Subcutaneous abdominal adipose tissue (tissue), 5 donors: ENCODE results near the gene CAMK2A.
A peak's percentile ranks its signal among the peaks of the same experiment; 100 is the strongest.

Experiments
- H3K27ac ChIP-seq: one replicate; pipeline ENCODE4 v1.7.0; 2013; ENCODE audit warnings: low read depth, mild to moderate bottlenecking, inconsistent platforms, low read length, moderate library complexity
- H3K27me3 ChIP-seq, 5 donors: one replicate each; pipeline ENCODE4 v1.7.0; 2013; ENCODE audit warnings: low read length in 5 of 5, inconsistent platforms in 1 of 5; ENCODE audit not compliant: control insufficient read depth in 5 of 5, insufficient read depth in 4 of 5
- H3K36me3 ChIP-seq, 5 donors: one replicate each; pipeline ENCODE4 v1.7.0; 2013; ENCODE audit warnings: low read length in 5 of 5; ENCODE audit not compliant: control insufficient read depth in 5 of 5, insufficient read depth in 5 of 5
- H3K4me1 ChIP-seq, 5 donors: one replicate each; pipeline ENCODE4 v1.7.0; 2013; ENCODE audit warnings: low read length in 5 of 5, mild to moderate bottlenecking in 3 of 5, moderate library complexity in 1 of 5; ENCODE audit not compliant: control insufficient read depth in 5 of 5, insufficient read depth in 5 of 5
- H3K4me3 ChIP-seq, 5 donors: one replicate each; pipeline ENCODE4 v1.7.0; 2013; ENCODE audit warnings: low read length in 5 of 5, low read depth in 1 of 5
- H3K9ac ChIP-seq, 5 donors: one replicate each; pipeline ENCODE4 v1.7.0; 2013; ENCODE audit warnings: low read length in 5 of 5, mild to moderate bottlenecking in 4 of 5, moderate library complexity in 3 of 5
- H3K9me3 ChIP-seq, 5 donors: one replicate each; pipeline ENCODE4 v1.7.0; 2013; ENCODE audit warnings: low read length in 5 of 5; ENCODE audit not compliant: control insufficient read depth in 5 of 5
- donor health status: healthy.
- donor health status: healthy.
- donor health status: healthy.
- donor health status: healthy.
- donor health status: healthy.

The CAMK2A gene

GRCh38 chr5:150301901-150302300 lies 12.3 kb upstream of the CAMK2A start:
- H3K9ac ChIP-seq: no peak overlapping the region
- H3K27ac ChIP-seq: no peak overlapping the region
- H3K4me3 ChIP-seq: peak overlapping the region in 2 of 5 donors; percentile 24 to 45
- no peaks in the 10 kb centered on the region for H3K36me3 ChIP-seq
- peaks cover 4 to 40% (median 28%) of the 10 kb centered on the region in 5 donors for H3K27me3 ChIP-seq
- H3K9me3 ChIP-seq: no peaks in the 10 kb centered on the region
- H3K4me1 ChIP-seq: peaks cover 3 to 14% (median 12%) of the 10 kb centered on the region in 5 donors

GRCh38 chr5:150301170-150301505 lies 11.6 kb upstream of the CAMK2A start:
- no peaks in the 10 kb centered on the region for H3K36me3 ChIP-seq
- peaks cover 4 to 40% (median 28%) of the 10 kb centered on the region in 5 donors for H3K27me3 ChIP-seq
- peaks cover 3 to 14% (median 12%) of the 10 kb centered on the region in 5 donors for H3K4me1 ChIP-seq
- H3K4me3 ChIP-seq: no peak overlapping the region
- no peak overlapping the region for H3K27ac ChIP-seq
- H3K9ac ChIP-seq: no peak overlapping the region
- H3K9me3 ChIP-seq: no peaks in the 10 kb centered on the region

- Histone ChIP-seq H3K9me3 (no peaks in the 10 kb centered on the region), H3K4me1 (peaks cover 3 to 14% (median 12%) of the 10 kb centered on the region in 5 donors), H3K4me3 (no peak overlapping the region), H3K36me3 (no peaks in the 10 kb centered on the region), H3K27ac (no peak overlapping the region), H3K9ac (no peak overlapping the region), H3K27me3 (peaks cover 4 to 40% (median 28%) of the 10 kb centered on the region in 5 donors)
Observed at GRCh38 chr5:150300496-150301169, 11.1 kb upstream of the CAMK2A start.

GRCh38 chr5:150299571-150300327 lies 10.2 kb upstream of the CAMK2A start:
- H3K27ac ChIP-seq: peak overlapping the region; percentile 55
- no peaks in the 10 kb centered on the region for H3K9me3 ChIP-seq
- peaks cover 4 to 40% (median 28%) of the 10 kb centered on the region in 5 donors for H3K27me3 ChIP-seq
- H3K4me1 ChIP-seq: peaks cover 3 to 18% (median 12%) of the 10 kb centered on the region in 5 donors
- no peaks in the 10 kb centered on the region for H3K36me3 ChIP-seq
- H3K4me3 ChIP-seq: no peak overlapping the region
- no peak overlapping the region for H3K9ac ChIP-seq

GRCh38 chr5:150298701-150299451 lies 9.3 kb upstream of the CAMK2A start:
- peaks cover 3 to 18% (median 12%) of the 10 kb centered on the region in 5 donors for H3K4me1 ChIP-seq
- H3K4me3 ChIP-seq: no peak overlapping the region
- H3K27ac ChIP-seq: peak overlapping the region; percentile 55
- no peaks in the 10 kb centered on the region for H3K36me3 ChIP-seq
- H3K9ac ChIP-seq: no peak overlapping the region
- peaks cover 4 to 38% (median 26%) of the 10 kb centered on the region in 5 donors for H3K27me3 ChIP-seq
- H3K9me3 ChIP-seq: no peaks in the 10 kb centered on the region

GRCh38 chr5:150297934-150298595 lies 8.5 kb upstream of the CAMK2A start:
- Histone ChIP-seq H3K27me3 (peaks cover 3 to 33% (median 22%) of the 10 kb centered on the region in 5 donors), H3K4me1 (peaks cover 3 to 16% (median 12%) of the 10 kb centered on the region in 5 donors), H3K4me3 (no peak overlapping the region), H3K36me3 (no peaks in the 10 kb centered on the region), H3K27ac (no peak overlapping the region), H3K9ac (no peak overlapping the region), H3K9me3 (no peaks in the 10 kb centered on the region)

GRCh38 chr5:150297236-150297890 lies 7.8 kb upstream of the CAMK2A start:
- H3K4me1 ChIP-seq: peaks cover 0 to 9% (median 5%) of the 10 kb centered on the region in 5 donors
- H3K4me3 ChIP-seq: no peak overlapping the region
- H3K36me3 ChIP-seq: no peaks in the 10 kb centered on the region
- no peak overlapping the region for H3K27ac ChIP-seq
- H3K9me3 ChIP-seq: no peaks in the 10 kb centered on the region
- no peak overlapping the region for H3K9ac ChIP-seq
- H3K27me3 ChIP-seq: peaks cover 0 to 26% (median 19%) of the 10 kb centered on the region in 5 donors

GRCh38 chr5:150296496-150296895 lies 6.9 kb upstream of the CAMK2A start:
- Histone ChIP-seq H3K36me3 (no peaks in the 10 kb centered on the region), H3K4me1 (peaks cover 0 to 5% (median 3%) of the 10 kb centered on the region in 5 donors), H3K27me3 (peaks cover 0 to 18% (median 11%) of the 10 kb centered on the region in 5 donors), H3K9me3 (no peaks in the 10 kb centered on the region), H3K9ac (no peak overlapping the region), H3K27ac (no peak overlapping the region), H3K4me3 (no peak overlapping the region)

GRCh38 chr5:150295741-150296486 lies 6.3 kb upstream of the CAMK2A start:
- Histone ChIP-seq H3K4me1 (peaks cover 0 to 5% (median 3%) of the 10 kb centered on the region in 5 donors), H3K27me3 (peaks cover 0 to 15% (median 6%) of the 10 kb centered on the region in 5 donors), H3K9me3 (no peaks in the 10 kb centered on the region), H3K36me3 (no peaks in the 10 kb centered on the region), H3K9ac (no peak overlapping the region), H3K4me3 (no peak overlapping the region), H3K27ac (no peak overlapping the region)
